ENCODE data around the gene PDIA5. TPM values are rescaled to one million over a fixed set of nuclear protein-coding genes. Genes with fewer than 3 reads are reported as not detected.

Gene PDIA5
- total RNA-seq, 3 donors from 2014 or later (not counting 1 experiment from before 2014, with no cell fraction given), result 0.59 to 3.3 (median 0.63) TPM

GRCh38 chr3:123093696-123094095, 26.9 kb downstream of the PDIA5 start:
- TF ChIP-seq CTCF (IDR thresholded peaks at IDR 0.05), result no peak
- ATAC-seq (no peak), DNase-seq (no peak)
- H3K27me3 ChIP-seq (ENCODE audit: control insufficient read depth, insufficient read depth, low read length), result no peaks in the 10 kb centered on the region
- H3K27ac ChIP-seq (ENCODE audit: low read length), result no peak overlapping the region
- WGBS (ENCODE audit: insufficient coverage), result 95% methylated on average over 8 of the region's 8 CpGs
- H3K36me3 ChIP-seq (ENCODE audit: control insufficient read depth, insufficient read depth, low read length), result no peaks in the 10 kb centered on the region
- Mint-ChIP-seq H3K4me3 (no peak overlapping the region), H3K27ac (no peak overlapping the region), H3K27me3 (ENCODE audit: low read depth in 2 of 2) (no peaks in the 10 kb centered on the region), H3K36me3 (no peaks in the 10 kb centered on the region), H3K9me3 (no peaks in the 10 kb centered on the region), H3K4me1 (peaks cover 0 to 6% of the 10 kb centered on the region in 2 donors)
- no peaks in the 10 kb centered on the region for H3K9me3 ChIP-seq (ENCODE audit: control insufficient read depth, insufficient read depth, low read length)
- peaks cover 10% of the 10 kb centered on the region for H3K4me1 ChIP-seq (ENCODE audit: control insufficient read depth, insufficient read depth, low read length)
- intact Hi-C loops (cut with micrococcal nuclease), result no loop called here
- H3K4me3 ChIP-seq (ENCODE audit: low read length), result no peak overlapping the region

- no peak for TF ChIP-seq CTCF (IDR thresholded peaks at IDR 0.05)
Measured at GRCh38 chr3:123094516-123095313, 27.9 kb downstream of the PDIA5 start.

GRCh38 chr3:123096126-123096525, 29.3 kb downstream of the PDIA5 start:
- ATAC-seq (no peak), DNase-seq (no peak)
- Histone ChIP-seq H3K4me3 (ENCODE audit: low read length) (no peak overlapping the region), H3K9me3 (ENCODE audit: control insufficient read depth, insufficient read depth, low read length) (no peaks in the 10 kb centered on the region), H3K4me1 (ENCODE audit: control insufficient read depth, insufficient read depth, low read length) (peaks cover 6% of the 10 kb centered on the region), H3K36me3 (ENCODE audit: control insufficient read depth, insufficient read depth, low read length) (no peaks in the 10 kb centered on the region), H3K27me3 (ENCODE audit: control insufficient read depth, insufficient read depth, low read length) (no peaks in the 10 kb centered on the region), H3K27ac (ENCODE audit: low read length) (no peak overlapping the region)
- Mint-ChIP-seq H3K27me3 (ENCODE audit: low read depth in 2 of 2) (no peaks in the 10 kb centered on the region), H3K9me3 (no peaks in the 10 kb centered on the region), H3K36me3 (no peaks in the 10 kb centered on the region), H3K4me3 (no peak overlapping the region), H3K4me1 (peaks cover 0 to 3% of the 10 kb centered on the region in 2 donors), H3K27ac (no peak overlapping the region)
- TF ChIP-seq CTCF (IDR thresholded peaks at IDR 0.05), result no peak
- intact Hi-C loops (cut with micrococcal nuclease), result no loop called here
- WGBS (ENCODE audit: insufficient coverage), result over 99% methylated on average over 8 of the region's 9 CpGs

More at GRCh38 chr3:123094516-123095313, 27.9 kb downstream of the PDIA5 start:
- Histone ChIP-seq H3K4me1 (ENCODE audit: control insufficient read depth, insufficient read depth, low read length) (peaks cover 10% of the 10 kb centered on the region), H3K27me3 (ENCODE audit: control insufficient read depth, insufficient read depth, low read length) (no peaks in the 10 kb centered on the region), H3K36me3 (ENCODE audit: control insufficient read depth, insufficient read depth, low read length) (no peaks in the 10 kb centered on the region), H3K9me3 (ENCODE audit: control insufficient read depth, insufficient read depth, low read length) (no peaks in the 10 kb centered on the region), H3K4me3 (ENCODE audit: low read length) (no peak overlapping the region), H3K27ac (ENCODE audit: low read length) (no peak overlapping the region)
- WGBS (ENCODE audit: insufficient coverage), result 93% methylated on average over 15 of the region's 15 CpGs
- no peaks in the 10 kb centered on the region for H3K36me3 Mint-ChIP-seq
- DNase-seq (no peak), ATAC-seq (no peak)
- H3K4me3 Mint-ChIP-seq, result no peak overlapping the region
- H3K4me1 Mint-ChIP-seq, result peaks cover 0 to 6% of the 10 kb centered on the region in 2 donors
- no peaks in the 10 kb centered on the region for H3K27me3 Mint-ChIP-seq (ENCODE audit: low read depth in 2 of 2)
- no peak overlapping the region for H3K27ac Mint-ChIP-seq
- no peaks in the 10 kb centered on the region for H3K9me3 Mint-ChIP-seq
- intact Hi-C loops (cut with micrococcal nuclease), result no loop called here

Data from natural killer cell (primary cell).